HepG2 (cell line): Measurements from ENCODE around the gene PID1. TPM values are rescaled to one million over a fixed set of nuclear protein-coding genes. Genes with fewer than 3 reads are reported as not detected.

Source experiments
- SALL1 ChIP-seq: sonication (generic); formaldehyde crosslinking; IDR thresholded peaks from 2 replicates; pipeline ENCODE4 v1.8.0; 2022; ENCODE audit warnings: mild to moderate bottlenecking, missing genetic modification reagents
- U2AF1 ChIP-seq: fragments of 200-400 bp; formaldehyde crosslinking; optimal IDR thresholded peaks from 2 replicates; pipeline ENCODE3; 2017; ENCODE audit warnings: mild to moderate bottlenecking, low read depth, low read length
- ZBTB44 ChIP-seq: sonication (generic); formaldehyde crosslinking; IDR thresholded peaks from 2 replicates; pipeline ENCODE4 v1.4.0; 2020; ENCODE audit warnings: missing genetic modification reagents
- ZKSCAN1 ChIP-seq: fragments of 150-350 bp; IDR thresholded peaks from 2 replicates; pipeline ENCODE4 v1.6.1; 2014; ENCODE audit warnings: low read length
- ZNF205 ChIP-seq: IDR thresholded peaks from 2 replicates; pipeline ENCODE4 v1.6.1; 2018; ENCODE audit warnings: missing biosample characterization, missing genetic modification reagents
- ZNF281 ChIP-seq: sonication (generic); formaldehyde crosslinking; IDR thresholded peaks from 2 replicates; pipeline ENCODE4 v1.4.0; 2020; ENCODE audit warnings: missing genetic modification reagents, borderline replicate concordance
- ZNF367 ChIP-seq: sonication (generic); formaldehyde crosslinking; IDR thresholded peaks from 2 replicates; pipeline ENCODE4 v1.4.0; 2020; ENCODE audit warnings: missing genetic modification reagents, borderline replicate concordance
- ZNF816 ChIP-seq: sonication (generic); formaldehyde crosslinking; IDR thresholded peaks from 2 replicates; pipeline ENCODE4 v1.8.0; 2022; ENCODE audit warnings: missing genetic modification reagents, mild to moderate bottlenecking, borderline replicate concordance
- polyA plus RNA-seq, 8 experiments: library from polyadenylated mRNA; depleted of rRNA in 3 of 8; stranded (reverse) in 7 of 8; unstranded in 1 of 8; fragments of >200 nt; fragmentation: Illumina TruSeq in 4 of 8; extraction: Trizol in 4 of 8; gene quantifications; 2 replicates each; pipeline versions ENCODE4 v1.2.1 to v1.2.3, GENCODE V29; 2011 to 2016; ENCODE audit warnings: low read depth in 4 of 8, missing spikeins in 1 of 8, mixed read lengths in 1 of 8; ENCODE audit not compliant: insufficient read depth in 1 of 8
- total RNA-seq, 5 experiments: library from RNA; depleted of rRNA; stranded (reverse); fragments of >200 nt; fragmentation: Illumina TruSeq; extraction: Trizol; gene quantifications; 2 replicates each; pipeline ENCODE4 v1.2.3, GENCODE V29; 2016; ENCODE audit warnings: low read depth in 1 of 5
- TF ChIP-seq, protein P1 (sequence below): sonication (generic); formaldehyde crosslinking; IDR thresholded peaks from 2 replicates; pipeline ENCODE4 v1.4.0; 2020; ENCODE audit warnings: missing genetic modification reagents

The PID1 gene
- total and polyA plus RNA-seq, 2 of the 13 experiments (the other 11 are each of a cell fraction or from before 2014, with no cell fraction given), result 0.15 to 0.18 TPM

DNA sequence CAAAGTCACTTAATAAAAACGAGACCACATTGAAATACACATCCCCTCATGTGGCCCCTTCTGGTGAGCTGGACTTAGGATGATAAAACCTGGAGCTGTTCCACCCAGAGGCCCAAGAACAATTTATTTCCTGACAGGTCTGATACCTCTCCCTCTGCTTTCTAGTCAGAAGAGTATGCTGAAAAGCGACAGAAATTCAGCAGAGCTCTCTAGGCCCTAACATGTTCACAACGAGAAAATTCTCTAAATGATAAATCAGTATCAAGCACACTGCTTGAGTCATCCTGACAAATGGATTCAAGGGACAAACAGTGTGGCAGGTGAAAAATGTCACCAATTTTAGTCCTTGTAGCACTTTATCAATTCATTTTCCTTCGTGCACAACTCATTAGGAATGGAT lies 233.5 kb downstream of the PID1 start (continued):
- TF ChIP-seq ZNF281 (no peak), SALL1 (CRISPR knock-in tag) (no peak), U2AF1 (no peak), ZNF205 (no peak), ZNF816 (CRISPR knock-in tag) (no peak), ZNF367 (CRISPR knock-in tag) (no peak), ZBTB44 (CRISPR knock-in tag) (no peak), ZKSCAN1 (no peak)
- TF ChIP-seq, protein P1, sequence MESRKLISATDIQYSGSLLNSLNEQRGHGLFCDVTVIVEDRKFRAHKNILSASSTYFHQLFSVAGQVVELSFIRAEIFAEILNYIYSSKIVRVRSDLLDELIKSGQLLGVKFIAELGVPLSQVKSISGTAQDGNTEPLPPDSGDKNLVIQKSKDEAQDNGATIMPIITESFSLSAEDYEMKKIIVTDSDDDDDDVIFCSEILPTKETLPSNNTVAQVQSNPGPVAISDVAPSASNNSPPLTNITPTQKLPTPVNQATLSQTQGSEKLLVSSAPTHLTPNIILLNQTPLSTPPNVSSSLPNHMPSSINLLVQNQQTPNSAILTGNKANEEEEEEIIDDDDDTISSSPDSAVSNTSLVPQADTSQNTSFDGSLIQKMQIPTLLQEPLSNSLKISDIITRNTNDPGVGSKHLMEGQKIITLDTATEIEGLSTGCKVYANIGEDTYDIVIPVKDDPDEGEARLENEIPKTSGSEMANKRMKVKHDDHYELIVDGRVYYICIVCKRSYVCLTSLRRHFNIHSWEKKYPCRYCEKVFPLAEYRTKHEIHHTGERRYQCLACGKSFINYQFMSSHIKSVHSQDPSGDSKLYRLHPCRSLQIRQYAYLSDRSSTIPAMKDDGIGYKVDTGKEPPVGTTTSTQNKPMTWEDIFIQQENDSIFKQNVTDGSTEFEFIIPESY (CRISPR knock-in tag), result no peak
